H54 (cell line): ENCODE data around the gene IL36B.
"Not testable (repeated sequence)": the region's sequence is repeated elsewhere in the genome, so short reads cannot be mapped to it uniquely, and the experiment has no call there.

Experiments
- DNase-seq: peaks from one replicate; pipeline ENCODE4 v3.0.0; 2011; ENCODE audit warnings: low spot score, mixed read lengths; ENCODE audit not compliant: insufficient read length
- FAIRE-seq: peaks from 3 replicates; lab custom pipeline; 2011; peaks lifted over from hg19 to GRCh38; lab: Jason Lieb, UNC
- POLR2A ChIP-seq: IDR thresholded peaks from 2 replicates; pipeline ENCODE4 v1.6.1; 2011; ENCODE audit warnings: low read depth, mild to moderate bottlenecking, low read length

IL36B gene

DNA sequence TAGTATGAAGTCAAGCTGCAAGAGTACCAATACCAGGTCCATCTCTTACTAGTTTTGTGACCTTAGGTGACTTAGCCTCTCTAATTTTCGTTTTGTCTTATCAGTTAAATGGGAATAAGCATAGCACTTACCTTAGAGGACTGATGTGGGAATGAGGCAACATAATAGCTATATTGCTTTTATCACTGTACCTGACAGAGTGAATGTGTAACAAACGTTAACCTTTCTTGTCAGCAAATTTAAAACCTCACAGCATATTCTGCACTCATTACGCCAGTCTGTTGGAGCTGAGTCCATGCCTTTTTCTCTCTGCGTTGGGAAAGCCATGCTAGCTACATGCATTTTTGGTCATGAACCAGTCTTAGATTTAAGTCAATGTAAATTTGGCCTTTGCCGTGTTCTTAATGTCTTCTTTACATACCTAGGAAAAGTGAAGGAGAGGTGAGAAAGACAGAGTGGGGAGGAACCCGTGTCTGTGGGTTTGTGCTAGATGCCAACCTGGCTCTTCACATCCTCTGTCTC is at the start of gene IL36B:
IL36B (minus strand) TSS at position 472 of the 522 bp plus-strand sequence.
- FAIRE-seq = no peak
- no peak for TF ChIP-seq POLR2A
- no peak for DNase-seq

DNA sequence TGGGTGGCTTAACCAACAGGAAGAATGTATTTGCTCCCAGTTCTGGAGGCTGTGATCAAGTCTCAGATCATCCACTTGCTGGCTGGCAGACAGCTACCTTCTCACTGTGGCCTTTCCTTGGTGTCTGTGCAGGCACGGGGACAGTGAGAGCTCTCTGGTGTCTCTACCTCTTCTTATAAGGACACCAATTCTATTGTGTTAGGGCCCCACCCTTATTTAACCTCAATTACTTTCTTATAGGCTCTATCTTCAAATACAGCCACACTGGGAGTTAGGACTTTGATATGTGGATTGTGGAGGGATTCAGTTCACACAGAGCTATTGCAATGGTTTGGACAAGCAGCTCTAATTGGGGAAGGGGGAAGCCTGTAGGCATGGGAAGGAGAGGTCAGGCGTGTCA is 49.5 kb upstream of the IL36B start:
- FAIRE-seq = no peak
- DNase-seq = no peak

GRCh38 chr2:113098532-113098931 is 45.9 kb upstream of the IL36B start:
- DNase-seq (no peak), FAIRE-seq (no peak)
- TF ChIP-seq POLR2A = no peak

More for the DNA sequence above, 49.5 kb upstream of the IL36B start:
- no peak for TF ChIP-seq POLR2A

DNA sequence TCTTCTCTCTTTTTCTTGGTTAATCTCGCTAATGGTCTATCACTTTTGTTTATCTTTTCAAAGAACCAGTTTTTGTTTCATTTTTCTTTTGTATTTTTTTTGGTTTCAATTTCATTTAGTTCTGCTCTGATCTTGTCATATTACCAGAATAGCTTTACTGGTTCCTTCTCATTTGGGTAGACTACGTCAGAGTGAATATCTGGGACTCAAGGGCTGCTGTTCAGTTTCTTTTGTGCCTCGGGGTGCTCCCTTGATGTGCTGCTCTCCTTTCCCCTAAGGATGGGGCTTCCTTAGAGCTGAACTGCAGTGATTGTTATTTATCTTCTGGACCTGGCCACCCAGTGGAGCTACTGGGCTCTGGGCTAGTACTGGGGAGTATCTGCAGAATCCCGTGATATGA is 45.4 kb upstream of the IL36B start:
- no peak for DNase-seq
- no peak for FAIRE-seq
- TF ChIP-seq POLR2A = no peak

- not testable (repeated sequence) for DNase-seq, FAIRE-seq
Observed at GRCh38 chr2:113096842-113097618, 44.4 kb upstream of the IL36B start.

DNA sequence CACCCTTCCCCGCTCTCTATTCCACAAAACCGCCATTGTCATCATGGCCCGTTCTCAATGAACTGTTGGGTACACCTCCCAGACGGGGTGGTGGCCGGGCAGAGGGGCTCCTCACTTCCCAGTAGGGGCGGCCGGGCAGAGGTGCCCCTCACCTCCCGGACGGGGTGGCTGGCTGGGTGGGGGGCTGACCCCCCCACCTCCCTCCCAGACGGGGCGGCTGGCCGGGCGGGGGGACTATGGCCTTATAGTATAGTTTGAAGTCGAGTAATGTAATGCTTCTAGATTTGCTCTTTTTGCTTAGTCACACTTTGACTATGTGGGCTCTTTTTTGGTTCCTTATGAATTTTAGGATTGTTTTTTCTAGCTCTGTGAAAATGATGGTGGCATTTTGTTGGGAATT is 43.6 kb upstream of the IL36B start:
- not testable (repeated sequence) for DNase-seq, FAIRE-seq

GRCh38 chr2:113093613-113093977 is 40.9 kb upstream of the IL36B start:
- DNase-seq (no peak), FAIRE-seq (no peak)
- no peak for TF ChIP-seq POLR2A

DNA sequence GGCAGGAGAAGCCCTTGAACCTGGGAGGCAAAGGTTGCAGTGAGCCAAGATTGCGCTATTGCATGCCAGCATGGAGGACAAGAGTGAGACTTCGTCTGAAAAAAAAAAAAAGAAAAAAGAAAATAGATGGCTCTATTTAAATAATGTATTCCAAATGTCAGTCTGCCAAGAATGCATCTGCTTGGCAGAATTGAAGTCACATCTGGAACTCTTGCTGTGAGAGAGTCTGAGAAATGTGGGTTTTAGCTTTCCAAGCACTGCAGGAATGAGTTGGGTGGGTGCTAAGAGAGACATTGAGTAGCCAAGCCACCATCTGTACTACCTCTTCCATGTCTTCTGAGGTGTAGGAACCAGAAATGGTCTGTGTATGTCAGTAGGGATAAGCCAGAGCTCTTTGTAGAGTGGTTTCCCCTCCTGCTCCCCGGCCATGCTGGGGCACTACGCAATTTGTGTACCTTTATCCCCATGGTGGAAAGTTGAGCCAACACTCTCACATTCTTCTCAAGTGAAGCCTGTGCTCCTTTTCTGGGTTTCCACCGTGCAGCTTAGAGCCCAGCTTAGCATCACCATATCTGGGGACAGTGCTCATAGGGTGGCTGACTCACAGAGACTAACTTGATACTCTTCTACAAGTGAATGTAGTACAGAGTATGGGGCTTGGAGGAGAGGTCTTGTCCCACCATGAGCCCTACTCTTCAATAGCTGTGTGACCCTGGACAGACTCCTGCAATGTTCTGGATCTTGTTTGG is 40.4 kb upstream of the IL36B start:
- no peak for FAIRE-seq

DNA sequence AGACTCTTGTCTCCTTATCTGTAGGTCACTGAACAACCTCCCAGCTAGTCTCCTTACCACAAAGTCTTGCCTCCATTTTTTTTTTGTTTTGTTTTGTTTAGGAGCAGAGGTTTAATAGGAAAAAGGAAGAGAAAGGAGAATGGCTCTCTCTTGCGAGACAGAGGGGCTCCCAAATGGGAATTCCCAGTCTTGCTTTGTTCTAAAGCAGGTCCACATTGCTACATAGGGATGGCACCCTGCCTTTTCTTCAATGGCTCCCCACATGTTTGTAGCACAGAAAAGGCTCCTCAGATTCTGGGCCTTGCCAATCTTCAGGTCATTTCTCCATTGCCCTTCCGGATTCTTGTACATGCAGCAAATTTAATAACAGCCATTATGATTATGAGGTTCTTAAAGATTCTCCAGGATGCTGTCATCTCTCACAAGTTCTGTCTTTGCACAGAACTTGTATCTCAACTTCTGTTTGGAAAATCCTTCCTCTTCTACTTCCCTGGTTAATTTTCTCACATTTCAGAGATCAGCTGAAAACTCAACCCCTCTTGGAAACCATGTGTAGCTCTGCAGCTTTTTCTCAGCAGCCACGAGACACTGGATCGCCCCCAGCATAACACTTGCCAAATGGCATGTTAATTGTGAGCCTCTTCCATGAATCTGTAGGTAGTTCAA is 38.7 kb upstream of the IL36B start:
- no peak for FAIRE-seq
- TF ChIP-seq POLR2A = no peak
- DNase-seq = no peak

More for the DNA sequence above, 40.4 kb upstream of the IL36B start:
- TF ChIP-seq POLR2A = no peak
- no peak for DNase-seq

GRCh38 chr2:113089916-113090315 is 37.2 kb upstream of the IL36B start:
- DNase-seq = no peak
- TF ChIP-seq POLR2A = no peak
- FAIRE-seq = no peak

DNA sequence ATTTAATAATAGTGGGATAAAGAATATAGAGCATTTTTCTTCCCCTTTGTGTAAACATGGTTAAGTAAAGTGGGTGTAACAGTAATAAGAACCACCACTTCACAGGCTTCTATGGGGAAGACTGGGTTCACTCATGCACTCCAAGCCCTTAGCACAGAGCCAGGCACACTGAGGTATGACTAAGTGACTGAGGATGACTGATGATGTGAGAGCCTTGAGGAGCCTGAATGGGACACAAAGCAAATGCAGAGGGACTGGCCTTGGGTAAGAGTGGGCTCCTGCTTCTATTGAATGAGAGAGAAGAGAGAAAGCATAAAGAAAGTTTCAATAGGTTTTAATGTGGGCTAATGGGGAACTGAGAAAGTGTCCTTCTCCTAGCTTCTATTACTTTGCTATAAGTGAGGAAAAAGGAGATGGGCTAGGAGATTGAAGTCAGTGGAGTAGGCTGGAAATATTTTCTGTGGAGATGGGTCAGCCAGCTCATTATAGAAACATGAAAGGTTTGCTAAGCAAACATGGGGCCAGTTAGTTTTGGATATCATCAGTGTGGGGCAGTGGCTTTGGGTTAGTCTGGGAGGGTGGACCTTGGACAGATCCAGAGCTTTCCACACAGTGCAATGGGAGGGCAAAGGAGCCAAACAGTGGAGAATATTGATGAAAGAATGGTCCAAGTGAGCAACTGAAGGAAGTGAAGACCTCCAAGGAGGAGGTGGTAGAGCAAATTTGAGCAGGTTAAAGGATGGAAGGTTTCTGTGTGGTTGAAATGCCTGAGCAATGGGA is 35.7 kb upstream of the IL36B start:
- no peak for FAIRE-seq
- DNase-seq = no peak
- TF ChIP-seq POLR2A = no peak

- DNase-seq = no peak
Observed at GRCh38 chr2:113085542-113085941, 32.9 kb upstream of the IL36B start.

DNA sequence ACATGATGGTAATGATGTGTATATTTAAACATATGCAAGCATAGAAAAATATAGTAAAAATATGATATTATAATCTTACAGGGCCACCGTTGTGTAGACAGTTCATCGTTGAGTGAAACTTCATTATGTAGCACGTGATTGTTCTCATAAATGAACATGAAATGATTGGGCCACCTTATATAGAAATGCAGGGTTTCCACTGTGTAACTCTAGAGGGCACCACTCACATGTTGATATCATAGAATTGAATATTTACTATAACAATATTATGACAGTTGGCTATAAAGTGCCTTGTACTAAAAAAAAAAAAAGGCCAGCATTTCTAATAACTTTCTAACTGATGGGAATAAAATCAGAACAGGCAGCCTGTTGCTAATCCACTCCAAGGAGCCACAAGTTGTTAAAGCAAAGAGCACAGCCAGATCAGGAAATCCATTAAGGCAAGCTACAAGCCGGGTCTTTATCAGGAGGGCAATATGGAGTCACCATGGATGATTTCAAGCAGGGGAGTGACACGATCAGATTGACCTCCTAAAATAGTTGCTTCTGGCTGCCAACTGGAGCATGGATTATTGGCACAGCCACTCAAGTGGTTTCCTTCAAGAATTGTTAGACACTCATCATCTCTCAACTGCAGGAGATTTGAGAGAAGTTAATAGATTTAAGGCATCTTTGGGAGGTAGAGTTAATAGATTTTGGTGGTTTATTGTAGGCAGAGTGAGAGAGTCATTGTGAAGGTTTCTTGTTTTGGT is 31.8 kb upstream of the IL36B start:
- no peak for FAIRE-seq
- DNase-seq = no peak
- TF ChIP-seq POLR2A = no peak

More at GRCh38 chr2:113085542-113085941, 32.9 kb upstream of the IL36B start:
- FAIRE-seq = no peak
- no peak for TF ChIP-seq POLR2A
